Measurements from ENCODE around the gene ARHGAP21.
A peak's percentile ranks its signal among the peaks of the same experiment; 100 is the strongest.

Gene ARHGAP21

GRCh38 chr10:24722676-24723385 is 856 bp downstream of the ARHGAP21 start:
- no peak for DNase-seq (ENCODE audit: low spot score)

GRCh38 chr10:24722131-24722675 is 1.5 kb downstream of the ARHGAP21 start:
- DNase-seq (ENCODE audit: low spot score) = no peak

GRCh38 chr10:24721229-24722106 is 2.2 kb downstream of the ARHGAP21 start:
- DNase-seq (ENCODE audit: low spot score) = no peak

GRCh38 chr10:24720096-24720495 is 3.6 kb downstream of the ARHGAP21 start:
- DNase-seq (ENCODE audit: low spot score) = no peak

GRCh38 chr10:24718031-24718855 is 5.4 kb downstream of the ARHGAP21 start:
- DNase-seq (ENCODE audit: low spot score) = no peak

GRCh38 chr10:24716295-24716694 is 7.4 kb downstream of the ARHGAP21 start:
- DNase-seq (ENCODE audit: low spot score) = no peak

GRCh38 chr10:24715246-24715769 is 8.4 kb downstream of the ARHGAP21 start:
- DNase-seq (ENCODE audit: low spot score) = no peak

GRCh38 chr10:24713086-24713485 is 10.6 kb downstream of the ARHGAP21 start:
- no peak for DNase-seq (ENCODE audit: low spot score)

GRCh38 chr10:24711465-24711864 is 12.2 kb downstream of the ARHGAP21 start:
- DNase-seq (ENCODE audit: low spot score) = no peak

GRCh38 chr10:24708081-24708480 is 15.6 kb downstream of the ARHGAP21 start:
- DNase-seq (ENCODE audit: low spot score) = no peak

- no peak for DNase-seq (ENCODE audit: low spot score)
These were observed 16.2 kb downstream of the ARHGAP21 start for GRCh38 chr10:24707445-24707844.

GRCh38 chr10:24706479-24707118 is 17.1 kb downstream of the ARHGAP21 start:
- DNase-seq (ENCODE audit: low spot score) = peak; percentile 22

- no peak for DNase-seq (ENCODE audit: low spot score)
These were observed 20.0 kb downstream of the ARHGAP21 start for GRCh38 chr10:24703700-24704099.

- DNase-seq (ENCODE audit: low spot score) = no peak
These were observed 22.2 kb downstream of the ARHGAP21 start for GRCh38 chr10:24701447-24701846.

- DNase-seq (ENCODE audit: low spot score) = no peak
These were observed 22.7 kb downstream of the ARHGAP21 start for GRCh38 chr10:24700948-24701347.

GRCh38 chr10:24698270-24698669 is 25.4 kb downstream of the ARHGAP21 start:
- DNase-seq (ENCODE audit: low spot score) = no peak

GRCh38 chr10:24697080-24697479 is 26.6 kb downstream of the ARHGAP21 start:
- no peak for DNase-seq (ENCODE audit: low spot score)

GRCh38 chr10:24695452-24695851 is 28.2 kb downstream of the ARHGAP21 start:
- no peak for DNase-seq (ENCODE audit: low spot score)

- DNase-seq (ENCODE audit: low spot score) = no peak
These were observed 29.6 kb downstream of the ARHGAP21 start for GRCh38 chr10:24694086-24694485.

- DNase-seq (ENCODE audit: low spot score) = no peak
These were observed 32.6 kb downstream of the ARHGAP21 start for GRCh38 chr10:24690961-24691512.

- DNase-seq (ENCODE audit: low spot score) = no peak
These were observed 37.6 kb downstream of the ARHGAP21 start for GRCh38 chr10:24685958-24686540.

Measured in COLO829 (cell line).